ENCODE data around the gene LIPT2.
"Not testable (repeated sequence)": the region's sequence is repeated elsewhere in the genome, so short reads cannot be mapped to it uniquely, and the experiment has no call there.

LIPT2 gene

GRCh38 chr11:74492974-74493790 is at the start of gene LIPT2:
LIPT2 (minus strand) TSS chr11:74493724; CDS start chr11:74493703, 21 bp downstream.
- DNase-seq (ENCODE audit: low spot score) = peak; percentile 98
- peaks cover 1% of the 10 kb centered on the region for H3K36me3 Mint-ChIP-seq (ENCODE audit: low read depth)
- H3K27me3 Mint-ChIP-seq (ENCODE audit: low read depth) = peaks cover 5% of the 10 kb centered on the region
- H3K4me3 Mint-ChIP-seq = peak within 1 kb of the TSS; percentile 87
- H3K4me1 Mint-ChIP-seq (ENCODE audit: low read depth) = peaks cover 16% of the 10 kb centered on the region
- H3K27ac Mint-ChIP-seq = peak within 1 kb of the TSS; percentile 86
- H3K9me3 Mint-ChIP-seq = no peaks in the 10 kb centered on the region

- peaks cover 2% of the 10 kb centered on the region for H3K27me3 Mint-ChIP-seq (ENCODE audit: low read depth)
- no peaks in the 10 kb centered on the region for H3K36me3 Mint-ChIP-seq (ENCODE audit: low read depth)
- H3K27ac Mint-ChIP-seq = no peak overlapping the region
- peaks cover 14% of the 10 kb centered on the region for H3K9me3 Mint-ChIP-seq
- DNase-seq (ENCODE audit: low spot score) = no peak
- H3K4me3 Mint-ChIP-seq = no peak overlapping the region
- no peaks in the 10 kb centered on the region for H3K4me1 Mint-ChIP-seq (ENCODE audit: low read depth)
These were observed 47.9 kb upstream of the LIPT2 start for GRCh38 chr11:74541466-74541865.

GRCh38 chr11:74540270-74540669 is 46.7 kb upstream of the LIPT2 start:
- Mint-ChIP-seq H3K4me3 (no peak overlapping the region), H3K9me3 (peaks cover 14% of the 10 kb centered on the region), H3K27ac (no peak overlapping the region), H3K4me1 (ENCODE audit: low read depth) (no peaks in the 10 kb centered on the region), H3K27me3 (ENCODE audit: low read depth) (peaks cover 2% of the 10 kb centered on the region), H3K36me3 (ENCODE audit: low read depth) (no peaks in the 10 kb centered on the region)
- no peak for DNase-seq (ENCODE audit: low spot score)

DNA sequence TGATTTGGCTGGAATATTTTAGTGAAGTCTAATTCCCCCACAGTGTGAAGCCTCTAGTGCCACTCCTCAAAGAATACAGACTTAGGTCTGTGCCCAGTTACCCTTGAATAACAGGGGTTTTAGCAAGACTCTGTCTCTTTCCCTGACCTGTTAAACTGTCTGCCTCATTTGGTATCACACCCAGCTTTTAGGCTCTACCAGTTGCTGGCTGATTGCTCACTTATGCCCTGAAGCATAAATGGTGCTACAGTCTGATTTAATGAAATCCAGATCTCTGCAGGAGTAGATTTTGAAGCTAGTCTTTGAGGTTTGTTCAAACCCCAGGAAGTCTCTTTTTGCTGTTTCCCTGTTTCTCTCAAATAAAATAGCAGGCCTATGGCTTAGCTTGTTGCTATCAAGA is 45.2 kb upstream of the LIPT2 start:
- H3K4me1 Mint-ChIP-seq (ENCODE audit: low read depth) = no peaks in the 10 kb centered on the region
- H3K27ac Mint-ChIP-seq = no peak overlapping the region
- H3K27me3 Mint-ChIP-seq (ENCODE audit: low read depth) = peaks cover 2% of the 10 kb centered on the region
- H3K36me3 Mint-ChIP-seq (ENCODE audit: low read depth) = no peaks in the 10 kb centered on the region
- H3K4me3 Mint-ChIP-seq = no peak overlapping the region
- DNase-seq (ENCODE audit: low spot score) = no peak
- peaks cover 3% of the 10 kb centered on the region for H3K9me3 Mint-ChIP-seq

DNA sequence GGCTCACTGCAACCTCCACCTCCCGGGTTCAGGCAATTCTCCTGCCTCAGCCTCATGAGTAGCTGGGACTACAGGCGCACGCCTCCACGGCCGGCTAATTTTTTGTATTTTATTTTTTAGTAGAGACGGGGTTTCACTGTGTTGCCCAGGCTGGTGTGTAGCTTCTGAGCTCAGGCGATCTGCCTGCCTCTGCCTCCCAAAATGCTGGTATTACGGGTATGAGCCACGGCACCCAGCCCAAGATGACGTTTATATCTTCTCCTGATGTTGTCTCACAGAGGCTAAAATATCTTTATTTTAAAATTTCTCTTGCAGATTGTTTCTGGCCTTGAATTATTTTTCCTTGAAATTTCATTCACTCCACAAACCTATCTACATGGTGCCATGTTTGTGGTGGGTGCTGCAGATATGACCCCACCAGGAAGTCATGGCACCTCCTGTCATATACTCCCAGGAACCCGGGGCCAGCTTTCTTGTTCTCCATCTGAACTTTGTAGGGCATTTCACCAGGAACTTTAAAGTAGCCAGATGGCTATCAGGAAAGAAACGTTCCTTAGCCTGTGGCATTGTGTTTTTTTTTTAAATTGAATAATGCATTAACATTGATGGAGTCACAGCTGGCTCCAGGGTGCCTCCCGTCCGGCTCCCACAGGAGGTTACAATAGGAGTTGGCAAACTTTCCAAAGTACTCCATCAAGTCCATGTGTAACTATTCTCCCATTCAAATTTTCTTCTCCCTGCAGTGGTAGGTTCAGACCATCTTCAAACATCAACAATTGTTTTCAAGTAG is 42.0 kb upstream of the LIPT2 start:
- Mint-ChIP-seq H3K27ac (no peak overlapping the region), H3K27me3 (ENCODE audit: low read depth) (peaks cover 5% of the 10 kb centered on the region), H3K4me3 (no peak overlapping the region), H3K4me1 (ENCODE audit: low read depth) (no peaks in the 10 kb centered on the region), H3K36me3 (ENCODE audit: low read depth) (no peaks in the 10 kb centered on the region), H3K9me3 (no peaks in the 10 kb centered on the region)
- DNase-seq (ENCODE audit: low spot score) = no peak

- H3K27me3 Mint-ChIP-seq (ENCODE audit: low read depth); H3K9me3 Mint-ChIP-seq; DNase-seq (ENCODE audit: low spot score); H3K4me3 Mint-ChIP-seq; H3K27ac Mint-ChIP-seq; H3K4me1 Mint-ChIP-seq (ENCODE audit: low read depth); H3K36me3 Mint-ChIP-seq (ENCODE audit: low read depth): not testable (repeated sequence)
These were observed 41.4 kb upstream of the LIPT2 start for GRCh38 chr11:74534946-74535275.

DNA sequence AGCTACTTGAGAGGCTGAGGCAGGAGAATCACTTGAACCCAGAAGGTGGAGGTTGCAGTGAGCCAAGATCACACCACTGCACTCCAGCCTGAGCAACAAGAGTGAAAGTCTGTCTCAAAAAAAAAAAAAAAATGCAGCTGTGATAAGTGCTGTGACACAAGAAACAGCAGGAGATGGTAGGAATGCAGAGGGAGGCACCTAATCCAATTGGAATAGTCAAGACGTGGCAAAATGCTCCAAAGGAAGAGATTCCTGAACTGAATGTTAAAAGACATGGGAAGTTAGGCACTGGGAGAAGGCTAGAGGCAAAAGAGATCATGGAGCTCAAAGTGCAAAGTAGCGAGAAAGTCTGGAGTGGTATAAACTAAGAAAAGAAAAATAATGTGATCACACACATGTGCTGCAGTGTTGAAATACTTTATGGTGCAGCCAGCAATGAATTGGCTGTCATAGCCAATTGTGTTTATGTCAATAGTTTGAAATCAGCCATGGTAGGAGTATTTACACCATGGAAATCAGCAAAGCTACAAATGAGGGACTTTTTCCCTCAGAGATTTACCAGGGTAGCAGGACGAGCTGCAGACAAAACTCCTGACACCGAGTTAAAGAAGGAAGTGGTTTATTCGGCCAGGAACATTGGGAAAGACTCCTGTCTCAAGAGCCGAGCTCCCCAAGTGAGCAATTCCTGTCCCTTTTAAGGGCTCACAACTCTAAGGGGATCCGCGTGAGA is 40.9 kb upstream of the LIPT2 start:
- no peak for DNase-seq (ENCODE audit: low spot score)
- H3K36me3 Mint-ChIP-seq (ENCODE audit: low read depth) = no peaks in the 10 kb centered on the region
- H3K9me3 Mint-ChIP-seq = no peaks in the 10 kb centered on the region
- peaks cover 5% of the 10 kb centered on the region for H3K27me3 Mint-ChIP-seq (ENCODE audit: low read depth)
- H3K27ac Mint-ChIP-seq = no peak overlapping the region
- H3K4me1 Mint-ChIP-seq (ENCODE audit: low read depth) = no peaks in the 10 kb centered on the region
- H3K4me3 Mint-ChIP-seq = no peak overlapping the region

- no peak for DNase-seq (ENCODE audit: low spot score)
- Mint-ChIP-seq H3K4me1 (ENCODE audit: low read depth) (no peaks in the 10 kb centered on the region), H3K27ac (no peak overlapping the region), H3K4me3 (no peak overlapping the region), H3K9me3 (no peaks in the 10 kb centered on the region), H3K36me3 (ENCODE audit: low read depth) (no peaks in the 10 kb centered on the region), H3K27me3 (ENCODE audit: low read depth) (peaks cover 3% of the 10 kb centered on the region)
These were observed 39.9 kb upstream of the LIPT2 start for GRCh38 chr11:74533421-74533820.

DNA sequence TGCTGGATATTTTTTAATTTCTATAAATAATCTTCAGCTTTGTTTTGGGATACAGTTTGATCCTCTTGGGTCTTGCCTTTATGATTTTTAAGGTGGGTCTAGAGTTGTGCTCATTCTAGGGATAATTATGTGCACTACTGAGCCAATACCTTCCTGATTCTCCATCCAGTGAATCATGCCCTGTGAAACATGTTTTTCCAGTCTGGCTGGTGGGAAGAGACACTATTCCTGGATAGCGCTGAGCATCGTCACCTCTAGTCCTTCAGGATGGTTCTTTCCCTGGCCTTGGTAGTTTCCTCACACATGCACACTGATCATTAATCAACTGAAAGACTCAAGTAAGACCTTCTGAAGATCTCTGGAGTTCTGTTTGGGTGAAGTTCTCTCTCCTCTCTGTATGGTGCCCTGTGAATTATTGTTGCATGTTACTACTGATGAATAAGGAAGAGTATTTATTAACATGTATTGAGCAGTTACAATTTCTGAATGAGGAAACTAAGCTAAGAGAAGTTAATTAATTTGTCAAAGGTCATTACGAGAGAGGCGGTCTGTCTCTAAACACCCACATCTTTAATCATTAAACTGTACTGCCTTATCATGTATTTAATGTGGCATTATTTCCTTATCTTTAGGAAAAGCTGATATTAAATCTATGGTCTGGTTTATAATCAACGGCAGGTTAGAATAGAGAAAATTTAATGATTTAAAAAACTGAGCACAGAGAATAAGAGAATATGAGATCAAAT is 39.1 kb upstream of the LIPT2 start:
- no peaks in the 10 kb centered on the region for H3K36me3 Mint-ChIP-seq (ENCODE audit: low read depth)
- DNase-seq (ENCODE audit: low spot score) = no peak
- H3K4me1 Mint-ChIP-seq (ENCODE audit: low read depth) = no peaks in the 10 kb centered on the region
- no peaks in the 10 kb centered on the region for H3K9me3 Mint-ChIP-seq
- H3K4me3 Mint-ChIP-seq = no peak overlapping the region
- H3K27me3 Mint-ChIP-seq (ENCODE audit: low read depth) = peaks cover 3% of the 10 kb centered on the region
- no peak overlapping the region for H3K27ac Mint-ChIP-seq

DNA sequence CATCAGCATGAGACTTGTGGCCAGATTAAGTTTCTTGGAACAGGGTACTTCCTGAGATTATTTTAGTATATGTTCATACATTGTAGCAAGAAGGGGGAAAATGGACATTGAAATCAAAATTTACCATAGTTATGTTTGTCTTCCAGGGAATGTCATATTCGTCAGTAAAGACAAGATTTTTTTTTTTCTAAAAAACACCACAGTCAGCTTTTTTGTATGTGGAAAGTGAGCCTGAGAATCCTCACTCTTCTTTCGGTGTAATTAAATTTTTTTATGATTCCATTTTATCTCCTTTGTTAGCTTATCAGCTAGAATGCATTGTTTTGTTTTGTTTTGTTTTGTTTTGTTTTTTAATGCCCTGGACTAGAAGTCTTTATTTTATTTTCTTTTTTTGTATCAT is 31.5 kb upstream of the LIPT2 start:
- Mint-ChIP-seq H3K9me3 (no peaks in the 10 kb centered on the region), H3K4me1 (ENCODE audit: low read depth) (no peaks in the 10 kb centered on the region), H3K36me3 (ENCODE audit: low read depth) (no peaks in the 10 kb centered on the region), H3K27ac (no peak overlapping the region), H3K27me3 (ENCODE audit: low read depth) (peaks cover 17% of the 10 kb centered on the region), H3K4me3 (no peak overlapping the region)
- no peak for DNase-seq (ENCODE audit: low spot score)

GRCh38 chr11:74524501-74524900 is 31.0 kb upstream of the LIPT2 start:
- Mint-ChIP-seq H3K36me3 (ENCODE audit: low read depth) (no peaks in the 10 kb centered on the region), H3K27me3 (ENCODE audit: low read depth) (peaks cover 18% of the 10 kb centered on the region), H3K9me3 (no peaks in the 10 kb centered on the region), H3K27ac (no peak overlapping the region), H3K4me3 (no peak overlapping the region), H3K4me1 (ENCODE audit: low read depth) (no peaks in the 10 kb centered on the region)
- no peak for DNase-seq (ENCODE audit: low spot score)

DNA sequence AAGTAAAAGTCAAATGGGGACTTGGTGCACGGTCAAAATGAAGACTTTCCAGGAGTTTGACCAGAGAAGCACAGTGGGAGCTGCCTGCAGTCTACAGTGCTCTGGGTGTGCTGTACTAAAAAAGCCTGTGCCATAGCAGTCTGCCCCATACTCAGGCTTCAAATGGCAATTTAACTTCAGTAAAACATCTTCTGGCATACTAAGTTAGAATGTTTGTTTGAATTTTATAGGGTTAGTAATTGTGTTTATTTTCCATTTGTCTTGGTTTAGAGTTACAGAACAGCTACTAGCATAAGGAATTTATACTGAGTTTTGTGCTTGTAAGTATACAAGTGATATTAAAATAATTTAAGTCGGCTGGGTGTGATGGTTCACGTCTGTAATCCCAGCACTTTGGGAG is 29.3 kb upstream of the LIPT2 start:
- no peak overlapping the region for H3K27ac Mint-ChIP-seq
- no peaks in the 10 kb centered on the region for H3K9me3 Mint-ChIP-seq
- no peaks in the 10 kb centered on the region for H3K36me3 Mint-ChIP-seq (ENCODE audit: low read depth)
- no peaks in the 10 kb centered on the region for H3K4me1 Mint-ChIP-seq (ENCODE audit: low read depth)
- H3K4me3 Mint-ChIP-seq = no peak overlapping the region
- peaks cover 18% of the 10 kb centered on the region for H3K27me3 Mint-ChIP-seq (ENCODE audit: low read depth)
- no peak for DNase-seq (ENCODE audit: low spot score)

- Mint-ChIP-seq H3K27me3 (ENCODE audit: low read depth) (peaks cover 25% of the 10 kb centered on the region), H3K27ac (no peak overlapping the region), H3K4me1 (ENCODE audit: low read depth) (no peaks in the 10 kb centered on the region), H3K36me3 (ENCODE audit: low read depth) (no peaks in the 10 kb centered on the region), H3K9me3 (no peaks in the 10 kb centered on the region), H3K4me3 (no peak overlapping the region)
- DNase-seq (ENCODE audit: low spot score) = no peak
These were observed 28.2 kb upstream of the LIPT2 start for GRCh38 chr11:74521666-74522252.

Data from T-helper 2 cell treated with Interferon-gamma antibody and Interleukin-4, amounts not matched to agents 5 μg/mL and 100 μg/mL, for 36 hours (primary cell).